Urinary bladder (tissue), 4 donors: Measurements from ENCODE around the gene RAC2. TPM values are rescaled to one million over a fixed set of nuclear protein-coding genes. Genes with fewer than 3 reads are reported as not detected.

Experiments used
- DNase-seq: peaks from one replicate; pipeline ENCODE4 v3.0.0-alpha.2; 2015; ENCODE audit errors: extremely low spot score
- H3K27ac ChIP-seq: one replicate; pipeline ENCODE4 v1.5.1; 2013; ENCODE audit warnings: low read depth, mild to moderate bottlenecking, moderate library complexity
- H3K36me3 ChIP-seq: one replicate; pipeline ENCODE4 v1.6.1; 2013; ENCODE audit warnings: mild to moderate bottlenecking, moderate library complexity; ENCODE audit not compliant: insufficient read depth
- H3K4me1 ChIP-seq: one replicate; pipeline ENCODE4 v1.6.1; 2013; ENCODE audit warnings: mild to moderate bottlenecking, moderate library complexity; ENCODE audit not compliant: insufficient read depth
- H3K4me3 ChIP-seq: one replicate; pipeline ENCODE4 v1.5.1; 2013; ENCODE audit warnings: low read depth, low read length
- WGBS: extraction: QIAGEN DNeasy Blood & Tissue Kit; methylation state at CpG from one replicate; pipeline ENCODE4 v1.1.7; 2013; 5-methylcytosine and 5-hydroxymethylcytosine counted together
- polyA plus RNA-seq: library from polyadenylated mRNA; stranded (reverse); fragments of 200-250 nt; gene quantifications from one replicate; pipeline ENCODE4 v1.2.3, GENCODE V29; 2013
- total RNA-seq: library from RNA; depleted of rRNA; stranded (reverse); fragments of >200 nt; gene quantifications from one replicate; pipeline ENCODE4 v1.2.3, GENCODE V29; 2014
- donor health status: healthy with polysubstance abuse.
- donor health status: healthy.

Gene RAC2
- total and polyA plus RNA-seq, 2 donors = 3.2 to 17.4 TPM

GRCh38 chr22:37187891-37188761 lies 55.9 kb downstream of the RAC2 start, which contains the start of gene C1QTNF6:
Gene C1QTNF6, minus strand, starts transcription at chr22:37188247. Its CDS starts 34 bp downstream, at chr22:37188213.
- no peaks in the 10 kb centered on the region for H3K36me3 ChIP-seq
- no peak for DNase-seq
- H3K27ac ChIP-seq = peak within 1 kb of the TSS; percentile 92
- peak within 1 kb of the TSS; percentile 19 for H3K4me3 ChIP-seq
- WGBS = 12% methylated on average over 17 of the region's 17 CpGs
- peaks cover 2% of the 10 kb centered on the region for H3K4me1 ChIP-seq

- no peaks in the 10 kb centered on the region for H3K36me3 ChIP-seq
- DNase-seq = no peak
- peaks cover 2% of the 10 kb centered on the region for H3K4me1 ChIP-seq
- peak overlapping the region; percentile 92 for H3K27ac ChIP-seq
- 9% methylated on average over 5 of the region's 5 CpGs for WGBS
- H3K4me3 ChIP-seq = peak overlapping the region; percentile 19
Measured at GRCh38 chr22:37187552-37187890, 56.5 kb downstream of the RAC2 start.

- H3K27ac ChIP-seq = no peak overlapping the region
- H3K36me3 ChIP-seq = no peaks in the 10 kb centered on the region
- 76% methylated on average over 4 of the region's 4 CpGs for WGBS
- peaks cover 2% of the 10 kb centered on the region for H3K4me1 ChIP-seq
- DNase-seq = no peak
- H3K4me3 ChIP-seq = no peak overlapping the region
Measured at GRCh38 chr22:37186997-37187522, 57.0 kb downstream of the RAC2 start.

GRCh38 chr22:37186228-37186996 lies 57.7 kb downstream of the RAC2 start:
- Histone ChIP-seq H3K4me3 (no peak overlapping the region), H3K36me3 (no peaks in the 10 kb centered on the region), H3K27ac (no peak overlapping the region), H3K4me1 (peaks cover 2% of the 10 kb centered on the region)
- no peak for DNase-seq
- WGBS = 79% methylated on average over 9 of the region's 9 CpGs

GRCh38 chr22:37185646-37186227 lies 58.3 kb downstream of the RAC2 start:
- no peak overlapping the region for H3K27ac ChIP-seq
- no peak overlapping the region for H3K4me3 ChIP-seq
- DNase-seq = no peak
- WGBS = 88% methylated on average over 13 of the region's 13 CpGs
- H3K36me3 ChIP-seq = no peaks in the 10 kb centered on the region
- peaks cover 2% of the 10 kb centered on the region for H3K4me1 ChIP-seq

GRCh38 chr22:37184816-37185541 lies 59.1 kb downstream of the RAC2 start:
- Histone ChIP-seq H3K36me3 (no peaks in the 10 kb centered on the region), H3K4me1 (peaks cover 2% of the 10 kb centered on the region), H3K27ac (no peak overlapping the region), H3K4me3 (no peak overlapping the region)
- DNase-seq = no peak
- WGBS = 95% methylated on average over 18 of the region's 18 CpGs

- no peak for DNase-seq
- H3K27ac ChIP-seq = no peak overlapping the region
- peaks cover 2% of the 10 kb centered on the region for H3K4me1 ChIP-seq
- H3K36me3 ChIP-seq = no peaks in the 10 kb centered on the region
- H3K4me3 ChIP-seq = no peak overlapping the region
- WGBS = 92% methylated on average over 12 of the region's 12 CpGs
Measured at GRCh38 chr22:37184380-37184755, 59.7 kb downstream of the RAC2 start.

- Histone ChIP-seq H3K4me3 (no peak overlapping the region), H3K36me3 (no peaks in the 10 kb centered on the region), H3K27ac (no peak overlapping the region), H3K4me1 (peaks cover 2% of the 10 kb centered on the region)
- WGBS = 88% methylated on average over 17 of the region's 17 CpGs
- no peak for DNase-seq
Measured at GRCh38 chr22:37183432-37184379, 60.4 kb downstream of the RAC2 start.

- Histone ChIP-seq H3K36me3 (no peaks in the 10 kb centered on the region), H3K4me1 (peaks cover 2% of the 10 kb centered on the region), H3K27ac (no peak overlapping the region), H3K4me3 (no peak overlapping the region)
- WGBS = 80% methylated on average over 3 of the region's 3 CpGs
- no peak for DNase-seq
Measured at GRCh38 chr22:37182949-37183245, 61.2 kb downstream of the RAC2 start.

GRCh38 chr22:37182101-37182948 lies 61.7 kb downstream of the RAC2 start:
- WGBS = 90% methylated on average over 37 of the region's 37 CpGs
- no peaks in the 10 kb centered on the region for H3K4me1 ChIP-seq
- no peak overlapping the region for H3K27ac ChIP-seq
- H3K36me3 ChIP-seq = no peaks in the 10 kb centered on the region
- no peak for DNase-seq
- no peak overlapping the region for H3K4me3 ChIP-seq

GRCh38 chr22:37181681-37182080 lies 62.4 kb downstream of the RAC2 start:
- Histone ChIP-seq H3K4me3 (no peak overlapping the region), H3K4me1 (no peaks in the 10 kb centered on the region), H3K27ac (no peak overlapping the region), H3K36me3 (no peaks in the 10 kb centered on the region)
- no peak for DNase-seq
- 86% methylated on average over 4 of the region's 4 CpGs for WGBS
